ENCODE results near the gene PPP1R14D. TPM values are rescaled to one million over a fixed set of nuclear protein-coding genes. Genes with fewer than 3 reads are reported as not detected.

The PPP1R14D gene
- total RNA-seq (2022; extraction: Qiagen RNA extraction; ENCODE audit: low read depth) = 0.24 to 0.41 TPM in 2 of 5 replicates, not detected in the others

DNA sequence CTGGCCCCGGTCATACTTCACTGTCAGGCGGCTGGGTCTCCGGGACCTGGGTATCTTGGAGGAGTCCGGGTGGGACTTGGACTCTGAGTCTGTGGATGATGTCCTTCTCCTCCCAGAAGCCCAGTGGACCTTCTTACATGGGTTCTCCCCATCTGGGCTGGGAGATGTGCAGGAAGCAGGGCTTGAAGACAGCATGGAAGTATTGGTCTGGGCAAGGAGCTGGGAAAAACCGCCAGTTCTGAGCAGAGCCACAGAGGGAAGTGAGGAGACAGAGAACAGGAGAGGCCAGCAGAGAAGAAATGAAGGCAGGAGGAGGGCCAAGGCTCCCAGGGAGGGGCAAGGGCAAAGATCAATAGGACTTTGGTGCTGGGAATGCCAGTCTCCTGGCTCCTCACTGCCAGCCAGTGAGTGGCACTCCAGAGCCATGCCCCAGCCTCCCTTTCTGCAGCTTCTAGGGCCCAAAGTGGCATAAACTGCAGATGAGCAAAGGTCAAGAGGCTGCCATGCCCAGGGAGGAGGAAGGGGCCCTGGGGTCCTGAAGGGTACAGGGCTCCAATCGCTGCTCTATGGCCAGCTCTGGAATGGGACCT lies at the start of gene PPP1R14D:
Gene PPP1R14D (minus strand): TSS at position 262 of the 590 bp plus-strand sequence. CDS start 67 bp downstream, at position 195.

DNA sequence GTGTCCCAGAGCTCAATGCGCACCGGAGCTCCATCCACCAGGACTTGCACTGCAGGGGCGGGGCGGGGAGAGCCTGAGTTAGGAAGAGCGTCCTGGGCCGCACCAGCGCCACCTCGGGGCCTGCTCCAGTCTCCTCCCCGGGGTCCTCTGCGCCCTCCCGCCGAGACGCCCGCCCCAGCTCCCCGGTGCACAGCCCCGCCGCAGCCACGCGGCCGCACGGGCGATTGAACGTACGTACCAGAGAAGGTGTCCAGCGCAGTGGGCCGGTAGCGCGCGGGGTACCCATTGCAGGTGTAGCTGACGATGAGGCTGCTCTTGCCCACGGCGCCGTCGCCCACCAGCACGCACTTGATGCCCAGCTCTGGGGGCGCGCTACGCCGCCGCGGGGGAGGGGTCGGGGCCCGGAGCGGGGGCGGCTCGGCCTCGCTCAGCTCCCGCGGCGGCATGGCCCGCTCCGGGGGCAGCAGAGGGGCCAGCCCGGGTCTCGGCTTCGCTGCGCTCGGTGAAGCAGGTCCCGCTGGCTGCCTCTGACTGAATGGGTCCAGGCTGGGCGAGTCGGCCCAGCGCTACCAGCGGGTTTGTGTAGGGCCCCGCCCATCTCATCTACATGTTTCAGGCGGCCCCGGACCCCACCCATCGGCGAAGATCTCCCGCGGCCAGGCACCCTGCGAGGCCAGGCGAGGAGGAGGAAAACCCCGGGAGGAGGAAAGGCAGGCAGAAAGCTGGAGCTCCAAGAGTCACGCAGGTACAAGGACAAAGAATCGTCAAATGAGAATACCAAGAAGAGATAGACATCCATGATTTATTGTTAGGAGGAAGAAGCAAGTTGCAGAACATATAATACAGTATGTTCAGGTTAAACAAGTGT lies 45.4 kb upstream of the PPP1R14D start, which contains the start of gene RHOV:
Gene RHOV (minus strand): TSS at position 541 of the 868 bp plus-strand sequence. CDS start 95 bp downstream, at position 446.

GRCh38 chr15:40843885-40844695 lies 15.6 kb upstream of the PPP1R14D start, which contains the start of gene SPINT1:
Gene SPINT1 (plus strand): TSS chr15:40844048. CDS start chr15:40844555, 507 bp downstream.

GRCh38 chr15:40807028-40807887 lies 21.2 kb downstream of the PPP1R14D start, which contains the start of the genes DNAJC17 and ZFYVE19:
Gene DNAJC17 (minus strand): TSS chr15:40807473. CDS start chr15:40807446, 27 bp downstream.
Gene ZFYVE19 (plus strand): TSS chr15:40807089. CDS start chr15:40807590, 501 bp downstream.

DNA sequence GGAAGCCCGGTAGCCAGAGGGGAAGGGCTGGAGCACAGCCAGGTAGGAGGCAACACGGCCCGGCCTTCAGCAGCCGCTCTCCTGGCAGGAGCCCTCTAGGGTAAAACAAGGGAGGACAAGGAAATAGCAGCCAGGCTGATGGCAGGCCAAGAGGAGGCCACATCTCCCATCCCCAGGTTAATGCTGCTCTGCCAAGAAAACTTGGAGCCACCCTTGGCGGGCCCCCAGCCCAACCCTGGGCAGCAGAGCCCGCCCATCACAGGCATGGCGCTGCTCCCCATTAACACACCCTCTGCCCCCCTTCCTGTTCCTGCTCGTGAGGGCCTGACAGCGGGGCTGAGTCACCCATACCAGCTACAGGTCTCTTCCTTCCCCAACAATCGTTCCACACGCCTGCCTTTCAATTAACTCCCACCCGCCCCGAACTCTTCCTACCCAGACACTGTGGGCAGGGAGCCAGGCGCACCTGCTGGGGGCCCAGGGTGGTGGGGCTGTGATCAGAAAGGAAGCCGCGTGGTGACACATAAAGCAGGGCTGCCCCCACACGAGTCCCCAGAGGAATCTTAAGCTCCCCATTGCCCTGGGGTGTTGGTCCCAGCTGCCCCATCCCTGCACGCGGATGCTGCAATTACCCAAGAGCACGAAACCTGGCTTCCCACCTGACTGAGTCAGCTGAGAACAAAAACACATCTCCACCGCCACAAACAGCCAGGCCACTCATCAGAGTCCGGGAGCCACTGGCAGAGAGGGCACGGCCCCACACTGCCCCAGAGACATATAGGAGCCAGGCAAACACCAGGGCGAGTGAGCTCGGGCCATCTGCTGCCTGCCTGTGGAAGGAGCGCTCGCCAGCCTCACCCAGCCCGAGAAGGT lies 59.0 kb downstream of the PPP1R14D start, which contains the start of gene C15orf62:
Gene C15orf62 (plus strand): TSS at position 707 of the 873 bp plus-strand sequence. CDS start 516 bp downstream, outside the sequence.

Other genes with a start within 250 kb of the PPP1R14D start
- 4.2 to 8.1 TPM (median 6.9 TPM) in 5 replicates for gene KNL1, start 234.5 kb downstream of the PPP1R14D start, total RNA-seq (2022; extraction: Qiagen RNA extraction; ENCODE audit: low read depth)
- 17.1 to 23.6 TPM (median 18.8 TPM) in 5 replicates for gene RAD51, start 133.5 kb downstream of the PPP1R14D start, total RNA-seq (2022; extraction: Qiagen RNA extraction; ENCODE audit: low read depth)
- 21.5 to 23.7 TPM (median 23.1 TPM) in 5 replicates for gene RMDN3, start 73.5 kb downstream of the PPP1R14D start, total RNA-seq (2022; extraction: Qiagen RNA extraction; ENCODE audit: low read depth)
- gene GCHFR, start 64.6 kb downstream of the PPP1R14D start, total RNA-seq (2022; extraction: Qiagen RNA extraction; ENCODE audit: low read depth) = 7.1 to 9.0 TPM (median 7.4 TPM) in 5 replicates
- gene C15orf62, start 58.7 kb downstream of the PPP1R14D start, total RNA-seq (2022; extraction: Qiagen RNA extraction; ENCODE audit: low read depth) = 0.07 to 0.09 TPM in 2 of 5 replicates, not detected in the others
- 15.2 to 18.6 TPM (median 17.4 TPM) in 5 replicates for gene ZFYVE19, start 21.6 kb downstream of the PPP1R14D start, total RNA-seq (2022; extraction: Qiagen RNA extraction; ENCODE audit: low read depth)
- 17.1 to 26.9 TPM (median 24.7 TPM) in 5 replicates for gene DNAJC17, start 21.2 kb downstream of the PPP1R14D start, total RNA-seq (2022; extraction: Qiagen RNA extraction; ENCODE audit: low read depth)
- 0.67 to 1.4 TPM (median 0.78 TPM) in 5 replicates for gene SPINT1, start 15.3 kb upstream of the PPP1R14D start, total RNA-seq (2022; extraction: Qiagen RNA extraction; ENCODE audit: low read depth)
- 5.5 to 7.3 TPM (median 7.1 TPM) in 5 replicates for gene RHOV, start 45.5 kb upstream of the PPP1R14D start, total RNA-seq (2022; extraction: Qiagen RNA extraction; ENCODE audit: low read depth)
- 20.3 to 25.2 TPM (median 25.0 TPM) in 5 replicates for gene VPS18, start 65.7 kb upstream of the PPP1R14D start, total RNA-seq (2022; extraction: Qiagen RNA extraction; ENCODE audit: low read depth)
- 1.1 to 2.0 TPM (median 1.2 TPM) in 5 replicates for gene DLL4, start 100.6 kb upstream of the PPP1R14D start, total RNA-seq (2022; extraction: Qiagen RNA extraction; ENCODE audit: low read depth)
- 4.9 to 10.0 TPM (median 6.1 TPM) in 5 replicates for gene CHAC1, start 124.8 kb upstream of the PPP1R14D start, total RNA-seq (2022; extraction: Qiagen RNA extraction; ENCODE audit: low read depth)